T-helper 2 cell treated with Interferon-gamma antibody and Interleukin-4, amounts not matched to agents 5 μg/mL and 100 μg/mL, for 36 hours (primary cell): Measurements from ENCODE around the gene VSIG10L2.

ENCODE experiments used
- DNase-seq: peaks from one replicate; pipeline ENCODE4 v3.0.0; 2021; ENCODE audit warnings: low spot score
- H3K27ac Mint-ChIP-seq: one replicate; pipeline ENCODE4 v1.8.0; 2021; ENCODE audit warnings: mild to moderate bottlenecking, mixed read lengths
- H3K27me3 Mint-ChIP-seq: one replicate; pipeline ENCODE4 v1.8.0; 2021; ENCODE audit warnings: low read depth, mixed read lengths
- H3K36me3 Mint-ChIP-seq: one replicate; pipeline ENCODE4 v1.8.0; 2021; ENCODE audit warnings: low read depth, mixed read lengths
- H3K4me1 Mint-ChIP-seq: one replicate; pipeline ENCODE4 v1.8.0; 2021; ENCODE audit warnings: low read depth, mixed read lengths
- H3K4me3 Mint-ChIP-seq: one replicate; pipeline ENCODE4 v1.8.0; 2022; ENCODE audit warnings: mild to moderate bottlenecking, moderate library complexity, mixed read lengths
- H3K9me3 Mint-ChIP-seq: one replicate; pipeline ENCODE4 v1.8.0; 2021; ENCODE audit warnings: mixed read lengths

Gene VSIG10L2

DNA sequence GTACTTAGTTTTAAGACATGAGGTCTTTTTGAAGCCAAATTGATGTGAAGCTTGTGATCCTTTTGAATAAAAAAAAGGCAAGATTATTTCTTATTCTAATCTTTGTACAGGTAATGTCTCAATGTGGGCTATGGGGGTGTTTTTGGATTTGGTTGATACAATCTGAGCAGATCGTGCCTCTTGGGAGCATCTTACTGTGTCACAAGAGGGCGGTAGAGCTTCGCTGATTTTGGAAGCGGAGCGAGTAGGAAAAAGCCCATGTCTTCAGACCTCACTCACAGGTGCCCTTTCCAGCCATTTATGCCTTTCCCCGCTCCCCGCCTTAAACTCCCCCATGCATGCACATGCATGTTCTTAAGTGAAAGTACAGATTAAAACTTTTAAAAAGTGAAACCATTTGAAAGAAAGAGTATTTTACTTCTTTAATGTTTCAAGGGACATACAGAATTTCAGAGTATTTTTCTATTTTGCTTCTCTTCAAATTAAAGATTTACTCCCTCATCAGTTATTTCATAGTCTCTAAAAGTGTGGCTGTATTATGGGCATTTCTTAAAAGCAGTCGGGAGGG lies 22.7 kb upstream of the VSIG10L2 start:
- H3K4me1 Mint-ChIP-seq, result no peaks in the 10 kb centered on the region

DNA sequence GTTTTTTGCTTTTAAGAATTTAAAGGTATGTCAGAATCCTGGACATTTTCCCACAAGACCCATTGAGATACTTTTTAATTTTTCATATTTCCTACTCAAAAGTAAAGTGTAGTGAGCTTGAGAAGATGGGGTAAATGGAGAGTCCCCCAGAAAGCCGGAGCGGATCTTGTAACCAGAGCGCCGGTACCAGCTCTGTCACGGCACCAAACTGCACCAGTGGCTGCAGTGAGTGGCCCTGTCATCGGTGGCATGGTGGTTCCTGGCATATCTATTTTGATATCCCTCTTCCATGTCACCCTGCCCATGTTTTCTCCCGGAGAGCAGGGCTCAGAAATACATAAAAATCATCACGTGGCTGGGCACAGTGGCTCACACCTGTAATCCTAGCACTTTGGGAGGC lies 22.2 kb upstream of the VSIG10L2 start:
- H3K36me3 Mint-ChIP-seq, result no peaks in the 10 kb centered on the region
- H3K4me1 Mint-ChIP-seq, result no peaks in the 10 kb centered on the region
- no peak overlapping the region for H3K4me3 Mint-ChIP-seq
- H3K9me3 Mint-ChIP-seq, result no peaks in the 10 kb centered on the region
- H3K27ac Mint-ChIP-seq, result no peak overlapping the region
- no peak for DNase-seq
- H3K27me3 Mint-ChIP-seq, result peaks cover 8% of the 10 kb centered on the region

More for the DNA sequence above, 22.7 kb upstream of the VSIG10L2 start:
- DNase-seq, result peak; percentile 50
- Mint-ChIP-seq H3K27ac (no peak overlapping the region), H3K36me3 (no peaks in the 10 kb centered on the region), H3K4me3 (no peak overlapping the region), H3K27me3 (peaks cover 8% of the 10 kb centered on the region), H3K9me3 (no peaks in the 10 kb centered on the region)

- Mint-ChIP-seq H3K4me3 (no peak overlapping the region), H3K27me3 (peaks cover 11% of the 10 kb centered on the region), H3K36me3 (no peaks in the 10 kb centered on the region), H3K9me3 (no peaks in the 10 kb centered on the region), H3K27ac (no peak overlapping the region), H3K4me1 (no peaks in the 10 kb centered on the region)
- no peak for DNase-seq
Measured at GRCh38 chr11:125924384-125925007, 21.3 kb upstream of the VSIG10L2 start.

DNA sequence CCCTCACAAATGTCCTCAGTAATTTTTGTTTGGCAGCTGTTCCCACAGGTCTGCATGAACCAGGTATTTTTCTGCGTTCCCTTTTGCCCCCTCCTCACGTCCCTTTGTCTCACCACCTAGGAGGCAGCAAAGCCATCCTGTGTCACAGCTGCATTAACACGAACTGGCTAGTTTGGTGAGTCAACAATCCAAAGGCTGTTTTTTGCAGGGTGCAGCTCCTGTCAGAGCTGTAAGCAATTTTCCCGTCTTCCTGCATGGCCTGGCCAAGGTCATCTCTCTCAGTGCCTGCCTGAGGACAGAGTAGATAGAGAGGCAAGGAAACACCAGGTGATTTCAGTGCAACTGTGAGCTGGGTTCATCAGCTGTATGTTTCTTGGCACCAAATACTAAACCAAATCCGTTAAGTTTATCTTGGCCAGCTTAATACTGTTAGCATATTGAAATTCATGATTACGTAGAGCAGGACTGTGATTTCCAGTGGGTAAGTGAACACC lies 20.6 kb upstream of the VSIG10L2 start:
- no peak overlapping the region for H3K27ac Mint-ChIP-seq
- H3K4me3 Mint-ChIP-seq, result no peak overlapping the region
- H3K9me3 Mint-ChIP-seq, result no peaks in the 10 kb centered on the region
- peaks cover 11% of the 10 kb centered on the region for H3K27me3 Mint-ChIP-seq
- H3K36me3 Mint-ChIP-seq, result no peaks in the 10 kb centered on the region
- no peaks in the 10 kb centered on the region for H3K4me1 Mint-ChIP-seq
- DNase-seq, result no peak

DNA sequence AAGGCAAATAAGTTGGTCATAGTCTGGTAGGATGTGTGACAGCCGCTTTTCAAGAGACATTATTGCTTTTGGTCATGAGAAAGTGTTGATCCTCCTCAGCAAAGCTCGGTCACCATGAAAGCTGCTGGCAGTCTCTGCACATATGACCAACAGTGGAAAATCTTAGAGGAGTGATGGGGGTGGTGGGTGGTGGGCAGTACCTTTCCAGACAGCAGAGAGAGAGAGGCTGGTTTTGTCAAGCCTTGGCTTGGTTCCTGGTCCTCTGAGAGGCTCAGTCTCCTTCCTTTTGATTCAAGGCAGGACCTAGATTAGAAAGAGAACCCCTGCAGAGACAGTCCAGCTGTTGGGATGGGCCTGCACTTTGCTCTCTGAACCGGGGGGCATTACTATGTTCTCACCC lies 20.0 kb upstream of the VSIG10L2 start:
- no peak for DNase-seq
- peaks cover 13% of the 10 kb centered on the region for H3K27me3 Mint-ChIP-seq
- H3K27ac Mint-ChIP-seq, result no peak overlapping the region
- H3K36me3 Mint-ChIP-seq, result no peaks in the 10 kb centered on the region
- H3K4me1 Mint-ChIP-seq, result no peaks in the 10 kb centered on the region
- H3K4me3 Mint-ChIP-seq, result no peak overlapping the region
- H3K9me3 Mint-ChIP-seq, result no peaks in the 10 kb centered on the region

- Mint-ChIP-seq H3K4me3 (no peak overlapping the region), H3K4me1 (no peaks in the 10 kb centered on the region), H3K27me3 (peaks cover 13% of the 10 kb centered on the region), H3K27ac (no peak overlapping the region), H3K9me3 (no peaks in the 10 kb centered on the region), H3K36me3 (no peaks in the 10 kb centered on the region)
- no peak for DNase-seq
Measured at GRCh38 chr11:125926682-125927081, 19.2 kb upstream of the VSIG10L2 start.

GRCh38 chr11:125929445-125930075 lies 16.3 kb upstream of the VSIG10L2 start:
- H3K36me3 Mint-ChIP-seq, result no peaks in the 10 kb centered on the region
- peaks cover 10% of the 10 kb centered on the region for H3K27me3 Mint-ChIP-seq
- H3K4me1 Mint-ChIP-seq, result no peaks in the 10 kb centered on the region
- DNase-seq, result no peak
- H3K4me3 Mint-ChIP-seq, result no peak overlapping the region
- H3K27ac Mint-ChIP-seq, result no peak overlapping the region
- no peaks in the 10 kb centered on the region for H3K9me3 Mint-ChIP-seq

DNA sequence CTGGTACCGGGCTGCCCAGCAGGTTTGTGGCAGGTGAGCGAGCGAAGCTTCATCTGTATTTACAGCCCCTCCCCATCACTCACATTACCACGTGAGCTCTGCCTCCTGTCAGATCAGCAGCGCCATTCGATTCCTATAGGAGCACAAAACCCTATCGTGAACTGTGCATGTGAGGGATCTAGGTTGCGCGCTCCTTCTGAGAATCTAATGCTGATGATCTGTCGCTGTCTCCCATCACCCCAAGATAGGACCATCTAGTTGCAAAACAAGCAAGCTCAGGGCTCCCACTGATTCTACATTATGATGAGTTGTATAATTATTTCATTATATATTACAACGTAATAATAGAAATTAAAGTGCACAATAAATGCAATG lies 15.8 kb upstream of the VSIG10L2 start:
- H3K27ac Mint-ChIP-seq, result no peak overlapping the region
- no peaks in the 10 kb centered on the region for H3K4me1 Mint-ChIP-seq
- H3K9me3 Mint-ChIP-seq, result no peaks in the 10 kb centered on the region
- H3K36me3 Mint-ChIP-seq, result no peaks in the 10 kb centered on the region
- DNase-seq, result no peak
- peaks cover 10% of the 10 kb centered on the region for H3K27me3 Mint-ChIP-seq
- no peak overlapping the region for H3K4me3 Mint-ChIP-seq

- Mint-ChIP-seq H3K27ac (no peak overlapping the region), H3K9me3 (no peaks in the 10 kb centered on the region), H3K4me3 (no peak overlapping the region), H3K36me3 (no peaks in the 10 kb centered on the region), H3K27me3 (peaks cover 10% of the 10 kb centered on the region), H3K4me1 (no peaks in the 10 kb centered on the region)
- DNase-seq, result no peak
Measured at GRCh38 chr11:125931116-125931515, 14.7 kb upstream of the VSIG10L2 start.

DNA sequence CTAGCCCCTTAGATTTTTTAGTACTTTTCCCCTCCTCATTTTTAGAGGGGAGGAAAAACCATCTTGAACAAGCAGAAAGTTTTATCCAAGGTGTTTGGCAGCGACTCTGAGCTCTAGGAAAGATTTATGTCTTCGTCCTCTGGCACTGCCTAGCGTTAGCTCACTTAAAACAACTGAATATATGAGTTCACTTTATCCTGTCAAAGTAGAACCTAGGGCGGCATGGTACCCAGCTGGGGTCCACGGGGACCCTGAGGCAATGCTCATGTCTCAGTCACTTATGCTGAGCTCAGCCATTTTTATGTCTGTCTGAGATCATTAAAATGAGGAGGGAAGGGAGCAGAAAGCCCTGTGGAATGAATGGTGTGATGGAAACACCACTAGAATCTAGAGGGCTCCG lies 14.2 kb upstream of the VSIG10L2 start:
- Mint-ChIP-seq H3K4me1 (no peaks in the 10 kb centered on the region), H3K27ac (no peak overlapping the region), H3K9me3 (no peaks in the 10 kb centered on the region), H3K27me3 (peaks cover 10% of the 10 kb centered on the region), H3K4me3 (no peak overlapping the region), H3K36me3 (no peaks in the 10 kb centered on the region)
- no peak for DNase-seq

GRCh38 chr11:125932301-125932700 lies 13.5 kb upstream of the VSIG10L2 start:
- no peak for DNase-seq
- no peak overlapping the region for H3K4me3 Mint-ChIP-seq
- no peaks in the 10 kb centered on the region for H3K9me3 Mint-ChIP-seq
- H3K4me1 Mint-ChIP-seq, result no peaks in the 10 kb centered on the region
- H3K36me3 Mint-ChIP-seq, result no peaks in the 10 kb centered on the region
- no peak overlapping the region for H3K27ac Mint-ChIP-seq
- H3K27me3 Mint-ChIP-seq, result peaks cover 8% of the 10 kb centered on the region

GRCh38 chr11:125933030-125933813 lies 12.6 kb upstream of the VSIG10L2 start:
- no peak for DNase-seq
- H3K27ac Mint-ChIP-seq, result no peak overlapping the region
- H3K4me1 Mint-ChIP-seq, result peaks cover 1% of the 10 kb centered on the region
- no peak overlapping the region for H3K4me3 Mint-ChIP-seq
- H3K36me3 Mint-ChIP-seq, result no peaks in the 10 kb centered on the region
- no peaks in the 10 kb centered on the region for H3K9me3 Mint-ChIP-seq
- H3K27me3 Mint-ChIP-seq, result peaks cover 8% of the 10 kb centered on the region

- no peak overlapping the region for H3K27ac Mint-ChIP-seq
- H3K9me3 Mint-ChIP-seq, result no peaks in the 10 kb centered on the region
- peaks cover 5% of the 10 kb centered on the region for H3K4me1 Mint-ChIP-seq
Measured at GRCh38 chr11:125934473-125934872, 11.4 kb upstream of the VSIG10L2 start.

DNA sequence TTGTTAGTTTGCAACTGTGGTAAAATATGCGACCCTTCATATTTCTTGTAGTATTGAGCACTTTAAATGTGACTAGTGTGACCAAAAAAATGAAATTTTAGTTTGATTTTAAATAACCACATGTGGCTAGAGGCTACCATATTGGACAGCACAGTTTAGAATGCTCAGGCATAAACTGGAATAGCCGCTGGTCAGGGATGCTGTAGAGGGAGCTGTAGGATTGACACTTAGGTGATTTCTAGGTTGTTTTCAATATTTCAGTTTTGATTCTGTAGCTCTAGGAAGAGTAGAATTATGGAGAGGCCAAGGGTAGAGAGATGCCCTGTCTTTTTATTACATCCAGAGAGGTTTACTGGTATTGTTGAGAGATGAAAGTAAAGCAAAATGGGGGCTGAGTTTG lies 10.8 kb upstream of the VSIG10L2 start:
- peaks cover 5% of the 10 kb centered on the region for H3K4me1 Mint-ChIP-seq
- no peaks in the 10 kb centered on the region for H3K9me3 Mint-ChIP-seq
- DNase-seq, result no peak
- H3K36me3 Mint-ChIP-seq, result no peaks in the 10 kb centered on the region
- H3K4me3 Mint-ChIP-seq, result no peak overlapping the region
- H3K27ac Mint-ChIP-seq, result no peak overlapping the region
- H3K27me3 Mint-ChIP-seq, result peaks cover 2% of the 10 kb centered on the region

More at GRCh38 chr11:125934473-125934872, 11.4 kb upstream of the VSIG10L2 start:
- Mint-ChIP-seq H3K36me3 (no peaks in the 10 kb centered on the region), H3K27me3 (peaks cover 2% of the 10 kb centered on the region), H3K4me3 (no peak overlapping the region)
- no peak for DNase-seq
